ENCODE results near the gene KRTAP10-7.
"Not testable (repeated sequence)": the region's sequence is repeated elsewhere in the genome, so short reads cannot be mapped to it uniquely, and the experiment has no call there.

The KRTAP10-7 gene

DNA sequence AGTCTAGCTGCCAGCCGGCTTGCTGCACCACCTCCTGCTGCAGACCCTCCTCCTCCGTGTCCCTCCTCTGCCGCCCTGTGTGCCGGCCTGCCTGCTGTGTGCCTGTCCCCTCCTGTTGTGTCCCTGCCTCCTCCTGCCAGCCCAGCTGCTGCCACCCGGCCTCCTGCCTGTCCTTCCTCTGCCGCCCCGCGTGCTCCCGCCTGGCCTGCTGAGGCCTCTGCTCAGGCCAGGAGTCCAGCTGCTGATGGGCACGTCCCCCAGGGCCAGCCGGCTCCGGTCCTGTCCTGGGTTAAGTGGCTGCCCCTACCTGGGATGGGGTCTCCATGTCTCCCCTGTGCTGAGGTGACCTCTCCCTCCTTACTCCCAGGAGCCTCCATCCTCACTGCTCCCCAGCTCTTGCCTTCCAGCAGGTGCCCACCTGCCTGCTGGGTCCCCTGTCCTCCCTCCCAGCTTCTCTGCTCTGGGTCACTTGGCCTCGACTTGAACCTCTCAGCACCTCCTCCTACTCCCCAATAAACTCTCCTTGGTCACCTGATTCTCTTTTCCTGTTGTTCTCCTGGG is 12.4 kb downstream of the KRTAP10-7 start:
- DNase-seq: no peak

DNA sequence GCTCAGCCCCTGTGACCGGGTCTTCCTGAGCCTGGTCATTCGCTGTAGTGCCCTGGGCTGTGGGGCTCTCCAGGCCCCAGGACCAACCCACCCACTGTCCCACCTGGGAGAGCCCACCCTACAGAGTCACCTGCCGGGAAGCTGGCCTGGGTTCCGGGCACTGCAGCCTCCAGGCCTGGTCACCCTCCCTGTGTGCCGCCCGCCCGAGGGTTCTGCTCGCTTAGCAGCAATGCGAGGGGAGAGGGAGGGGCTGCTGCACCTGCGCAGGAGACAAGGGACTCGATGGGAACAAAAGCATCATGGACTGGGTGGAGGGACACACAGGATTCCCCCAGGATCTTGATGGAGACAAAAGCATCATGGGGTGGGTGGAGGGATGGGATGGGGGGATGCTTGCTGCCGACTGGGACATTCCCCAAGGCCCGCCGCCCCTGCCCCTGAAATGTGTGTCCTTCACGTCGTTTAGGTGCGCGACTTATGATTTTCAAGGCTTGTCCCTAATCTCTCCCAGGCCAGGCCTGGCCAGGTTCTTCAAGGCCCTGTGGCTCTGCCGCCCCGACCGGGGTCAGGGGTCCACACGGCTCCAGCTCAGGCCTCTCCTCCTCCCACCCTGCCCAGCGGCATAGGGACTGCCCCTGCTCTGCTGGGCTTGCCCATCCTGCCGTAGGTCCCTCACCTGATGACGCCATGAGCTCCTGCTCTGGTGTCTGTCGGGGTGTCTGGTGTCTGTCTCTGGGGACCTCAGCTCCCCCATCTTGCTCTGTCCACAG is 13.2 kb downstream of the KRTAP10-7 start:
- no peak for DNase-seq

DNA sequence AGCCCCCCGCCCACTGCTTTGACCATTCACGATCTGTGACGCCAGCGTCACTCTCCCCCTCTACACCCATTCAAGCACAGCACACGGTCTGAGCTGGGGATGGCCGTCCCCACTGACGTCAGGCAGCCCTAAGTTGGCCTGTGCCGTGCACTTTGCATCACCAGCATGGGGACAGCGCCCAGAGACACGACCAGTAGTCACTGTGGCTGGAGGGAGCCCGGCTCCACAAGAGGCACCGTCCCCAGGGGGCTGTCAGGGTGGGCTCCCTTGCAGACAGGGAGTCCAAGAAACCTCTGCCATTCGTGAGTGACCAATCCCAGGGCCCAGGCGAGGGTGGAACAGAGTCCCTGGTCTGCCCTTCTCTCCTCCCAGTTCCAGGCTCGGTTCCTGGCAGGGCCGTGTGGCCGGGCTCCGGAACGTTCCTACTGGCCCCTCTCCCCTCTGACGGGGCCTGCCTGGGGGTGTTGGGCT is 13.8 kb downstream of the KRTAP10-7 start:
- DNase-seq: no peak

DNA sequence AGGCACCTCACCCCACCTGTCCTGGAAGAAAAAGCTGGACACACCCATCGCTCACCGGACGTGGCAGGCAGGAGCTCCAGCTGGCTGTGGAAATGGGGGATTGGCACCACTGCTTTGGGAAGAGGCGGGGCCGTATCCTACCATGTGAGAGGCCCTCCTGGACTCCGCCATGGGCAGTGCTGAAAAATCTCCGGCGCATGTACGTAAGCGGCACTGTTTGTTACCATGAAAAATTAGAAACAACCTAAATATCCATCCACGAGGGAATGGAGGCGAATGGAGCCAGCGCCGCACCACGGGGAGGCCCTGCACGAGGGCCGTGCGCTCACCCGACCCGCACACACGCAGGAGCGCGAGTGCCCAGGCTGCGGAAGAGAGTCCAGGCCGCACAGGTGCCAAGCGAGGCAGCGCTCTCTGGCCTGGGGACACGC is 14.6 kb downstream of the KRTAP10-7 start:
- no peak for DNase-seq

DNA sequence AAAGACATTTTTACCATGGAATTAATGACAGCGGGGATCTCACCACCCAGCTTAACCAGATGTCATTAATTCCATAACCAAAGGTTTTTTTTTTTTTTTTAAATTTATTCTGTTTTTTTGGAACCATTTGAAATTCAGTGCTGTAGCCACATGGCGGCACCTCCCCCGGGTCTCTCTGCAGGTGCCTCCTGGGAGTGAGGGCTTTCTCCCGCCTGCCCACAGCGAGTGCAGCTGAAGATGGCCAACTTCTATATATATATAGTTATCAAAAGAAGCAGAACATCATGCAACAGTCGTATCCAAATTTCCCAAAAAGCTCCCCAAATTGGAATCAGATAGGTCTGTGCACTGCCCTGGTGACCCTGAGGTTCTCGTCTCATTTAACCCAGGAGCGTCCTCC is 15.1 kb downstream of the KRTAP10-7 start:
- DNase-seq: no peak

DNA sequence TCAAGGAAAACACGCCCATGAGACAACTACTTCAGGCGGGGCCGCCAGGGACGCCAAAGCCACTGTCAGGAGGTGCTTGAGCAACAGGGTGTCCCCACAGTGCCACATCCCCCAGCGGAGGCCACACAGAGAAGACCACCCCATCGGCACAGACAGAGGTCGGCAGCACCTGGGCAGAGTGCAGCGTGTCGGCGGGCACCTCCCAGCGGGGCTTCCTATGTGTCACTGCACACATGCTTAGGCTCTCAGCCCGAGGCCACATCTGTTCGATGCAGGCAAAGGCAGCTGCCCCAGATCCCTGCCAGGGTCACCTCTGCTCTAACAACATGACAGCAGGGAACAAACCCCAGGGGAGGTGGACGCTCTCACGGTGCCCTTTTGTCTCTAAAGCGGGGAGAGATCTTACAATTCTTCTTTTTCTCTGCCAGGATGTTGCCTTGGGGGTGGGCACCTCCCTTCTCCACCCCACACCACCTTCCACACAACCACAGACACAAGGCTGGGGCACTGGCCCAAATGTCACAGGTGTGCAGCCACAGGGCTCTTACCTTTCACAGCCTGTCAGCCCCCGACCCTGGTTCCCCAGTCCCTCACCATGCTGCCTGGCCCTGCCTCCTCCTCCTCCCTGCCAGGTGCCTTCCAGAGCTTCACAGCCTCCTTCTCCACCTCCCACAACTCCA is 15.7 kb downstream of the KRTAP10-7 start:
- no peak for DNase-seq

DNA sequence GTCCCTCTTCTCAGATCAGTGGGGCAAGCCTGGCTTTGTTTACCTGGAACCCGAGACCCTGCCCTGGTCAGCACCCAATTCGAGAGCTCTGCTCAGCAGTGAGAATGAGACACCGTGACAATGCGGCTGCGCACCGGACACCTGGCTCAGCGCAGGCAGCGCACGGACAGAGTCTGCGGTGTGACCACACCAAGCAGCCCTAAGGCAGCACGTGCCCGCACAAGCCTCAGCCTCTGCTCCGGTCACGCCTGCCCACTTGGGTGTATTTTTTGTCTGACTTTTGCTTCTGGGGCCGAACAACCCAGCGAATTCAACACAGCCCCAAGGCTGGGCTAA is 16.2 kb downstream of the KRTAP10-7 start:
- no peak for DNase-seq

DNA sequence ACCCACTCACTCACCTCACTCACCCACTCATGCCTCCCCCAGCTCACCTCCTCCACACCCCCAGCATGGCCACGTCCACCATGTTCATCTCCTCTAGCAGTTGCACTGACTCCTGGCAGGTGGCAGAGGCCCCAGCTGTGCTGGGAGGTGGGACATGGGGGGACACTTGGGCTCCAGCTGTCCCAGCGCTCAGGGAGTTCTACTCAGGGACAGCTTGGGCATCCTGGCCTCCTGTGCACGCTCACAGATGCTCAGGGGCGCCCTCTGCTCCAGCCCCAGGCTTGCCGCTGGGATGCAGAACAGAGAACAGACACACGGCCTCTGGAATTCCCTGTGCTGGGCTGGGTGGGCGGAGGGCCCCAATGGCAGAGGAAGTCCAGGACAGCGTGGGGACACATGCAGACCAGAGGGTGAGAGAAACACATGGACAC is 16.7 kb downstream of the KRTAP10-7 start:
- DNase-seq: no peak

DNA sequence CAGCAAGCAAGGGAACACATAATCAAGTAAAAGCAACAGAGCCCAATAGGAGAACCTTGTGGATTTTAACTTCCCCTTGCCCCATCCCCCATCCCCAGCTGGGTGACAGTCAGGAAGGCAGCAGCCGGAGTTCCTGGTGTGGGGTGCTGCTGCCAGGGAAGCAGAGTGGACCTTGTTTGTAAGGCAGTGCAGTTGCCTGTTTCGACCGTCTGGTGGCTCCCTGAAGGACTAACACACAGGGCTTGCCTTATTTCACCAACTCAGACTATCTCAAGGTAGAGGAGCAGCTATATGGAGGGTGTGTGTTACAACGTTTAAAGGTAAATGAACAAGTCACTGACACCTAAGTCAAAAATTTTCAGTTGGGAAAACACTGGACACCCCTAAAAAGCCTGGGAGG is 18.1 kb downstream of the KRTAP10-7 start:
- DNase-seq: no peak

DNA sequence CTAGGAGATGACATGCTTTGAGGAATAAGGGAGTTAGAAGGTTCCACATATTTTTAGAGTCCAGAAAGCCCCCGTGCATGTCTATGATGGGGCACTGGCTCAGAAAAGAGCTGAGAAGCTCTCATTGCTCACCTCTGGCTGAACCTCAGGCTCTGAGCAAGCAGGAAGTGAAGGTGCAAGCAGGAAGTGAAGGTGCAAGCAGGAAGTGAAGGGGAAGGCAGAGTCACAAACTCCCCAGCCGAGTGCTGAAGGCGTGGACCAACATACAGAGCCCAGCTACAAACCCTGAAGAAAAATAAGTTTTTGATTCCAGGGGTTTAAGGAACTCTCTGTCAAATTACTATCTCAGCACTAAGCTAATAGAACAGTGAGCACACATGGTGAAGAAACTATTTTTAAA is 18.5 kb downstream of the KRTAP10-7 start:
- no peak for DNase-seq

DNA sequence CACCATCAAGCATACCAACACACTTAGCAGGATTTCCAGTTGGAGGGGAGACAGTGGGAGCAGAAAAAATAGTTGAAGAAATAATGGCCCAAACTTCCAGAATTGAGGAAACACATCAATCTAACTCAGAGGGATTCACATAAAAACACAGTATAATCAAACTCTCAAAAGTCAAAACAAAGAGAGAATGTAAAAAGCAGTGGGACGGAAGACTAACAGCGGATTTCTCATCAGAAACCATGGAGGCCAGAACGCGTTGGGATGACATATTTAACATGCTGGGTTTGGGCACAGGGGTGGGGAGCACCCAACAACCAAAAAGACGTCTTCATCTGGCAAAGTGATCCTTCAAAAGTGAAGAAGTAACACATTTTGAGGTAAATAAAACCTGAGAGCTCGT is 19.5 kb downstream of the KRTAP10-7 start:
- DNase-seq: no peak

DNA sequence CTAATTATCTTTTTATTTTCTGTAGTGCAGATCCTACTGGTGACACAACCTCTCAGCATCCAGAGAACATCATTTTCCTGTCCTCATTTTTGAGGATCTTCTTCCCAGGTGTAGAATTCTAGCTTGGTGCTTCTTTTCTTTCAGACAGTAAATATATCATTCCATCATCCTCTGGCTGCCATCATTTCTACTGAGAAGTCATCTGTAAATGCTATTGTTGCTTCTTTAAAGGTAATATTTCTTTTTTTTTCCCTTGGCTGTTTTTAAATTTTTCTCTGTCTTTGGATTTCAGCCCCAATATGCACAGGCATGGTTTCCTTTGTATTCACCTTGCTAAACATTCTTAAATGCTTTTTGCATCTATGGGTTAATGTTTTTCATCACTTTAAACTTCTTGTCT is 23.2 kb downstream of the KRTAP10-7 start:
- no peak for DNase-seq

DNA sequence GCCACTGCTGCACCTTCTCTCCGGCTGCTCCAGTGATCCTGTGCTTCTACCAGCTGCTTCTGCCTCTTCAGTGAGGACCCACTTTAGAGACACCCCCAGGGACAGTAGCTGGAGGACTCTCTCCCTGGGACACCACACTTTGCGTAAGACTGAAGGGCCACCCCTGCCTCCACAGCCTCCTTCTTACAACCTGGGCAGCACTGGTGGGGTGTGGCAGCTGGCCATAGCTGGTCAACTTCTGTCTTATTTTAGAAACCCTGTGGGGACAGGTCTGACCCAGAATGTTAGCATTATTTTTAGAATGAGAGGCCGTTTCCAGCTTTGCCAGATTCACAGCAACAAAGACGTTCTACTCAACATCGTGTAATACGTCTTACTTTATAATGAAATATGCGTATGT is 25.4 kb downstream of the KRTAP10-7 start:
- DNase-seq: no peak

DNA sequence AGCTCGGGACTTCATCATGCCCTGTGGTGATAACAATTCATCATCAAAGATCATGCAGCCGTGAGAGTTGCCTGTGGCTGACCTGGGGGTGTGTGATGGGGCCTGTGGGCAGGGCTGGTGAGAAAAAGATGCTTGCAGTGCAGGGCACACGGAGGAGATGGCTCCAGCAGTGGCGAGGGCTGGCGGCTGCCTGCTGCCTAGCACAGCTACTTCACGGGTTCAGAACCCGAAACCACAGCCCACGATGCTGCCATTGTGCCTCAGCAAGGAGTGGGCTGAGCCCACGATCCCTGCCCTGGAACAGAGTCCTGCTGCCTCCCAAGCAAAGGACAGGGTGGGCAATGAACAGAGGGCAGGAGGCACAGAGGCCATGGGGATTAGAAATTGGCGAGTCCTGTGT is 25.9 kb downstream of the KRTAP10-7 start:
- DNase-seq: no peak

DNA sequence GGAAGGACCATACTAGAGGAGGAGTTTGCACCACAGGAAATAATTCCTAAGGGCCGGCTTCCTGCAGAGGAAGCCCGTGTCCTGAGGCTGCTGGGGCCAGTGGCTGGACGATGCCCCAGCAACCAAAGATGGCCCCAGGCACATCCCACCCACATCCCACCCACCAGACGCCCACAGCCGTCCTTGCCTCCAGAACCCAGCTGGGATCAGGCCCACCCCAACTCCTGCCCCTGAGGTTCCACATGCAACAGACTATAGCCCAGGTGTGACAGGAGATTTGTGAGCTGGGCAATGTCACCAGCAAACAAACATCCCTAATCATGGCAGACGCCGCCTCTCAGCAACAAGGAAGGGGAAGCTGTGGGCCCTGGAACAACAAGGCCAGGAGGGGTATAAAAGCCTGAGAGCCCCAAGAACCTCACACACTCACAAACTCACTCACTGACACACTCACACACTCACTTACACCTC is 26.3 kb downstream of the KRTAP10-7 start, which contains the start of gene KRTAP10-9:
Gene KRTAP10-9 (plus strand): TSS at position 421 of the 471 bp plus-strand sequence. CDS start 79 bp downstream, outside the sequence.
- DNase-seq: no peak

DNA sequence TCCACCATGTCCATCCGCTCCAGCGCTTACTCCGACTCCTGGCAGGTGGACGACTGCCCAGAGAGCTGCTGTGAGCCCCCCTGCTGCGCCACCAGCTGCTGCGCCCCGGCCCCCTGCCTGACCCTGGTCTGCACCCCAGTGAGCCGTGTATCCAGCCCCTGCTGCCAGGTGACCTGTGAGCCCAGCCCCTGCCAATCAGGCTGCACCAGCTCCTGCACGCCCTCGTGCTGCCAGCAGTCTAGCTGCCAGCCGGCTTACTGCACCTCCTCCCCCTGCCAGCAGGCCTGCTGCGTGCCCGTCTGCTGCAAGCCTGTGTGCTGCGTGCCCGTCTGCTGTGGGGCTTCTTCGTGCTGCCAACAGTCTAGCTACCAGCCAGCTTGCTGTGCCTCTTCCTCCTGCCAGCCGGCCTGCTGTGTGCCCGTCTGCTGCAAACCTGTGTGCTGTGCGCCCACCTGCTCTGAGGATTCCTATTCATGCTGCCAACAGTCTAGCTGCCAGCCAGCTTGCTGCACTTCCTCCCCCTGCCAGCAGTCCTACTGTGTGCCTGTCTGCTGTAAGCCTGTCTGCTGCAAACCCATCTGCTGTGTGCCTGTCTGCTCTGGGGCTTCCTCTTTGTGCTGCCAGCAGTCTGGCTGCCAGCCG is 26.9 kb downstream of the KRTAP10-7 start:
- not testable (repeated sequence) for DNase-seq

DNA sequence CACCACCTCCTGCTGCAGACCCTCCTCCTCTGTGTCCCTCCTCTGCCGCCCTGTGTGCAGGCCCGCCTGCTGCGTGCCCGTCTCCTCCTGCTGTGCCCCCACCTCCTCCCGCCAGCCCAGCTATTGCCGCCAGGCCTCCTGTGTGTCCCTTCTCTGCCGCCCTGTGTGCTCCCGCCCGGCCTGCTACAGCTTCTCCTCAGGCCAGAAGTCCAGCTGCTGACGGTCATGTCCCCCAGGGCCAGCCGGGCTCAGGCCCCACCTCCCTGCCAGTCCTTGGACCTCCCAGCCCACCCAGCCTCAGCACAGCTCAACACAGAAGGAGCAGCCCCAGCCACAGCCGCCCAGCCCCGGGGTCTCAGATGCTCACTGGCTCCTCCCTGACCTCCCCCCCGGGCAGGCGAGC is 27.4 kb downstream of the KRTAP10-7 start:
- not testable (repeated sequence) for DNase-seq

DNA sequence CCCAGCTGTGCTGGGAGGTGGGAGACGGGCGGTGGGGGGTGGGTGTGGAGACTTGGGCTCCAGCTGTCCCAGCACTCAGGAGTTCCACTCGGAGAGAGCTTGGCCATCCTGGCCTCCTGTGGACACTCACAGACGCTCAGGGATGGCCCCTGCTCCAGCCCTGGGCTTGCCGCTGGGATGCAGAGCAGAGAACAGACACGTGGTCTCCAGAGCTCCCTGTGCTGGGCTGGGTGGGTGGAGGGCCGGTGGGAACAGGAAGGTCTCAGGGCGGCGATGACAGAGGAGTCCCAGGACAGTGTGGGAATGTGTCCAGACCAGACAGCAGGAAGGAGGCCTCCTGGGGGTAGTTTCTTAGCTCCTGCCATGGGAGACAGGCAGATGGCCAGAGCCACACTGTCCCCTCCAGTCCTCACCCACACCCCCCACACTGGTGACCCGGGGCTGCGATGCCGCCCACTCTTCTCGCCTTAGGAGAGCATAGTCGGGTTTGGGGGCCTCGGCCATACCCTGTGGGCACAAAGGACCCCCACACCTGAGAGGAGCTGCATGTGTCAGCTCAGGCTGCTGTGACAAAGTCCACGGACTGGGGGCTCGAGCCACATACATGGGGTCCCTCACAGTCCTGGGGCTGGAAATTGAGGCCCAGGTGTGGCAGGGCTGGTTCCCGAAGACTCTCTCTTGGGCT is 28.5 kb downstream of the KRTAP10-7 start:
- DNase-seq: no peak

DNA sequence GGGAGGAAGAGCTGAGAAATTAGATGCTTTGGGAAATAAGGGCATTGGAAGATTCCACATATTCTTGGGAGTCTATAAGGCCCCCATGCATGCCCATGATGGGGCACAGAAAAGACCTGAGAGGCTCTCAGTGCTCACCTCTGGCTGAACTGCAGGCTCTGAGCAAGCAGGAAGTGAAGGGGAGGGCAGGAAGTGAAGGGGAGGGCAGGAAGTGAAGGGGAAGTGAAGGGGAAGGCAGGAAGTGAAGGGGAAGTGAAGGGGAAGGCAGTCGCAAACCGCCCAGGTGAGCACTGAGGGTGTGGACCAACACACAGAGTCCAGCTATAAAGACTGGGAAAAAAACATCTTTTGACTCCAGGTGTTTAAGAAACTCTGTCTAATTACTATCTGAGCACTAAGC is 30.0 kb downstream of the KRTAP10-7 start:
- DNase-seq: no peak

DNA sequence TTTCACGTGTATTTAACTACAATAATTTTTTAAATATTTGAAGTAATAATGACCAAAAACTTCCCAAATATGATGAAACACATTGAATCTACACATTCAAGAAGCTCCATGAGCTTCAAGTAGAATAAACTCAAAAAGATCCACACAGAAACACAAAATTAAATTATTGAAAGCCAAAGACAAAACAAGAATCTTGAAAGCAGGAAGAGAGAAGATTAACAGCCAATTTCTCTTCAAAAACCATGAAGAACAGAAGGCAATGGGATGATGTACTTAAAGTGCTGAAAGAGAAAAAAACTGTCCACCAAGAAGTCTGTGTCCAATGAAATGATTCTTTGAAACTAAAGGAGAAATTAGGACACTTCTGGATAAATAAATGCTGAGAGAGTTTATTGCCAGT is 31.7 kb downstream of the KRTAP10-7 start:
- DNase-seq: no peak

DNA sequence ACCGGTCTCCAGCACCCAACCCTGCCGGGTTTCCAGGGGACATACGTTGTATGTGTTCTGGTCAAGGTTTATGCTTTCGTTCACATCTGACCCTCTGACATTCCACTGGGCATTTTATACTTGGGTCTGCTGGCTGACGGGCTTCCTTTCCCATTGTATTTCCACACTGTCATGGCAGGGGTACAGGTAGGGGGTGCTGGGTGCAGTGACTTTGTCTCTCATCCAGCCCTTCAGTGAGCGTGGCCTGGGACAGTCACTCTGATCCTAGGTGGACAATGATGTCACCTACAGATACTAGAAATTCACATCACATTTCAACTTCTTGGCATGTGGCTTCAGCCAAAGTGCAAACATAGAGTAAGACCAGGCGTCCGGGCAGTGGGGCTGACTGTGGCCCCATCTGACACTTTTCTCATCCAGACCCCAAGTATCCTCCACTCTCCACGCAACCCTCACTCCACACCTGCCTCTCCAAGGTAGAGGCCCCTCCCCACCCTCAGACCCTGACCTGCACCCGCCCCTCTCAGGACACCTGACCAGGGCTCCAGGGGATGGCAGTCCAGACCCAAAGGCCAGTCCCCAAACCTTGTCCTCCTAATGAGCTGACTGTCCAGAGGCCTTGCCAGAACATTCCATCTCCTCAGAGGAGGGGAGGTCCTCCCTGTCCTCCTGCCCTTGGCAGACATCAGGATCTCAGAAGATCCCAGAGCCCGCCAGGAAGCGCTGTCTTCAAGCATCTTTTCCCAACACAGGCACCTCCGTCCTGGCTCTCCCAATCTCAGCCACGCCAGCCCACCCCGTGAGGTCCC is 36.0 kb downstream of the KRTAP10-7 start:
- no peak for DNase-seq

Measured in fibroblast of upper back skin (primary cell).